HFFc6 (cell line): ENCODE results near the gene CTSE. TPM values are rescaled to one million over a fixed set of nuclear protein-coding genes. Genes with fewer than 3 reads are reported as not detected.

Experiments used
- DNase-seq: peaks from one replicate; pipeline ENCODE4 v3.0.0-alpha.2; 2018
- H3K27ac Mint-ChIP-seq: 2 replicates; pipeline ENCODE4 v1.8.0; 2020; ENCODE audit warnings: mild to moderate bottlenecking, mixed read lengths
- H3K27me3 Mint-ChIP-seq: 2 replicates; pipeline ENCODE4 v1.8.0; 2021; ENCODE audit warnings: mild to moderate bottlenecking, moderate library complexity, mixed read lengths; ENCODE audit not compliant: insufficient read depth
- H3K36me3 Mint-ChIP-seq: 2 replicates; pipeline ENCODE4 v1.8.0; 2021; ENCODE audit warnings: low read depth, mixed read lengths
- H3K4me1 Mint-ChIP-seq: 2 replicates; pipeline ENCODE4 v1.8.0; 2020; ENCODE audit warnings: low read depth, mixed read lengths
- H3K4me3 Mint-ChIP-seq: 2 replicates; pipeline ENCODE4 v1.8.0; 2020; ENCODE audit warnings: mild to moderate bottlenecking, moderate library complexity, mixed read lengths
- H3K9me3 Mint-ChIP-seq: 2 replicates; pipeline ENCODE4 v1.8.0; 2020; ENCODE audit warnings: mild to moderate bottlenecking, mixed read lengths
- CTCF ChIP-seq: fragments of 200-600 bp; sonication (generic); IDR thresholded peaks from 2 replicates; pipeline ENCODE4 v1.5.0; 2021; ENCODE audit warnings: antibody characterized with exemption, mild to moderate bottlenecking
- total RNA-seq, 6 experiments: library from RNA; stranded (reverse); fragmentation: NEBNext Ultra II Directional; extraction: Animal tissue kit (Norgen Biotek cat#: 25700); gene quantifications; 2 replicates in 1 of 6; 3 replicates in 5 of 6; pipeline ENCODE4 v1.2.3, GENCODE V29; 2021

The CTSE gene
- total RNA-seq, 6 experiments from 2014 or later = not detected

GRCh38 chr1:206041640-206042039 lies 17.9 kb upstream of the CTSE start:
- DNase-seq = no peak
- H3K4me3 Mint-ChIP-seq = no peak overlapping the region
- H3K9me3 Mint-ChIP-seq = no peaks in the 10 kb centered on the region
- no peaks in the 10 kb centered on the region for H3K36me3 Mint-ChIP-seq
- peaks cover 42% of the 10 kb centered on the region for H3K27me3 Mint-ChIP-seq
- TF ChIP-seq CTCF = no peak
- H3K27ac Mint-ChIP-seq = no peak overlapping the region
- no peaks in the 10 kb centered on the region for H3K4me1 Mint-ChIP-seq

GRCh38 chr1:206040328-206040727 lies 16.6 kb upstream of the CTSE start:
- no peak for TF ChIP-seq CTCF
- Mint-ChIP-seq H3K4me3 (no peak overlapping the region), H3K9me3 (no peaks in the 10 kb centered on the region), H3K27me3 (peaks cover 48% of the 10 kb centered on the region), H3K4me1 (no peaks in the 10 kb centered on the region), H3K27ac (no peak overlapping the region), H3K36me3 (no peaks in the 10 kb centered on the region)
- no peak for DNase-seq

- no peak for TF ChIP-seq CTCF
- H3K27ac Mint-ChIP-seq = no peak overlapping the region
- H3K36me3 Mint-ChIP-seq = no peaks in the 10 kb centered on the region
- no peak for DNase-seq
- H3K4me1 Mint-ChIP-seq = no peaks in the 10 kb centered on the region
- no peaks in the 10 kb centered on the region for H3K9me3 Mint-ChIP-seq
- no peak overlapping the region for H3K4me3 Mint-ChIP-seq
- peaks cover 58% of the 10 kb centered on the region for H3K27me3 Mint-ChIP-seq
Measured at GRCh38 chr1:206039046-206039973, 15.6 kb upstream of the CTSE start.

- Mint-ChIP-seq H3K4me3 (no peak overlapping the region), H3K9me3 (no peaks in the 10 kb centered on the region), H3K27ac (no peak overlapping the region), H3K27me3 (peaks cover 63% of the 10 kb centered on the region), H3K4me1 (peaks cover 4% of the 10 kb centered on the region; the same call in 1 of the 2 replicates), H3K36me3 (no peaks in the 10 kb centered on the region)
- DNase-seq = no peak
- no peak for TF ChIP-seq CTCF
Measured at GRCh38 chr1:206037581-206037980, 13.9 kb upstream of the CTSE start.

GRCh38 chr1:206036663-206037455 lies 13.2 kb upstream of the CTSE start:
- no peaks in the 10 kb centered on the region for H3K9me3 Mint-ChIP-seq
- DNase-seq = no peak
- no peaks in the 10 kb centered on the region for H3K36me3 Mint-ChIP-seq
- peaks cover 8% of the 10 kb centered on the region; the same call in 1 of the 2 replicates for H3K4me1 Mint-ChIP-seq
- peaks cover 66% of the 10 kb centered on the region for H3K27me3 Mint-ChIP-seq
- H3K4me3 Mint-ChIP-seq = no peak overlapping the region
- TF ChIP-seq CTCF = no peak
- no peak overlapping the region for H3K27ac Mint-ChIP-seq
